D721Med (cell line): ENCODE results near the gene POFUT1.
"Not testable (repeated sequence)": the region's sequence is repeated elsewhere in the genome, so short reads cannot be mapped to it uniquely, and the experiment has no call there.

Experiments
- DNase-seq: peaks from one replicate; pipeline ENCODE4 v3.0.0; 2011; ENCODE audit warnings: low spot score; ENCODE audit not compliant: insufficient read length
- FAIRE-seq: peaks from 2 replicates; lab custom pipeline; 2011; peaks lifted over from hg19 to GRCh38; lab: Jason Lieb, UNC
- CTCF ChIP-seq: IDR thresholded peaks from 2 replicates; pipeline ENCODE4 v1.5.1; 2012; ENCODE audit warnings: mild to moderate bottlenecking, control low read depth; ENCODE audit not compliant: insufficient read depth; ENCODE audit errors: missing control alignments

The POFUT1 gene

DNA sequence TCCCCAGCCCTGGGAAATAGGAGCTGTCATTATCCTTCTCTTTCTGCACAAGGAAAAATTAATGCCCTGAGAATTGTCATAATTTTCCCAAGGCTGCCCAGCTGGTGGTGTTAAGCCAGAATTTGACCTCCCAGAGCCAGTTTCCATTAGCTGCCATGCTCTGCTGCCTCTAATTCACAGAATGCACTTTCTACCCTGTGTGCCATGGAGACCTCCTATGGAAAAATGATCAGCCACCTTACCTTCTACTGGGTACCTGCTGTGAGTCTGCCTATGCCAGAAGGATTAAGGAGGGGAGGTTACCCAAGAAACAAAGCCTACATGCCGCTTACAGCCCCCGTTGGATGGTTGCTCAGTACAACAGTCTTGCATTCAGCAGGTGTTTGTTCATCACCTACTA is 29.1 kb downstream of the POFUT1 start:
- TF ChIP-seq CTCF = no peak
- FAIRE-seq (no peak), DNase-seq (no peak)

DNA sequence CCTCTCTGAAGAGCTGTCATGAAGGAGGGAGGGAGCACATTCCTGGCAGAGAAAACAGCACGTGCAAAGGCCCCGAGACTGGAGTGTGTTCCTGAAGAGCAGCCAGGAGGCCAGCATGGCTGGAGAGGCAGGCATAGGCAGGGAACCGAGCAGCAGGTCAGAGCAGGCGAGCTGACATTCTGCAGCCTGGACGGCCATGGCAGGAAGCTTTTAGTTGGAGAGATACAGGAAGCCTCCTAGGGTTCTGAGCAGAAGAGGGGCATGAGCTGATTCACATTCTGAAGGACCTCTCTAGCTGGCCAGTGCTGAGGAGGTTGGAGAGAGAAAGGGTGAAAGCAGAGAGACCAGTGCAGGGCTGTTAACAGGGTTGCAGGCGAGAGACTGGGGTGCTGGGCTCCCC is 29.7 kb downstream of the POFUT1 start:
- no peak for FAIRE-seq
- DNase-seq = no peak
- TF ChIP-seq CTCF = no peak

- no peak for FAIRE-seq
- DNase-seq = no peak
- no peak for TF ChIP-seq CTCF
Measured at GRCh38 chr20:32238483-32239425, 31.1 kb downstream of the POFUT1 start.

GRCh38 chr20:32240205-32240604 is 32.5 kb downstream of the POFUT1 start:
- TF ChIP-seq CTCF = peak; percentile 5
- FAIRE-seq = no peak
- no peak for DNase-seq

DNA sequence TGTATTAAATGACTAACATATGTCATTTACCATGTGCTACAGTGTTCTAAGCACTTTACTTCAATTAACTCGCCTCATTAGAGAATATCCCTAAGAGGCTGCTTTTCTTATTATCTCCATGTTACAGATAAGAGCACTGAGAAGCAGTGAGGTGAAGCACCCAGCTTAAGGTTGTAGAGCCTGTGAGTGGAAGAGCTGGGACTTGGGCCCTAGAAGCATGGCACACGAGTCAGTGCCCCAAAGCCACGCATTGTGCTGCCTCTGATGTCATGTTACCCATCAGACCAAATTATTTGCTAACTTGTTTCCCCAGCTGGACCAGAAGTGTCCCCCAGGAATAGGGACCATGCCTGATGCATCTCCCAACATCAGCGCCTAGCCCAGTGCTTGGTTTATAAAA is 34.1 kb downstream of the POFUT1 start:
- DNase-seq (no peak), FAIRE-seq (no peak)
- TF ChIP-seq CTCF = no peak

GRCh38 chr20:32244150-32244823 is 36.6 kb downstream of the POFUT1 start:
- no peak for DNase-seq
- no peak for TF ChIP-seq CTCF
- no peak for FAIRE-seq

GRCh38 chr20:32244959-32245358 is 37.3 kb downstream of the POFUT1 start:
- no peak for TF ChIP-seq CTCF
- FAIRE-seq (no peak), DNase-seq (no peak)

DNA sequence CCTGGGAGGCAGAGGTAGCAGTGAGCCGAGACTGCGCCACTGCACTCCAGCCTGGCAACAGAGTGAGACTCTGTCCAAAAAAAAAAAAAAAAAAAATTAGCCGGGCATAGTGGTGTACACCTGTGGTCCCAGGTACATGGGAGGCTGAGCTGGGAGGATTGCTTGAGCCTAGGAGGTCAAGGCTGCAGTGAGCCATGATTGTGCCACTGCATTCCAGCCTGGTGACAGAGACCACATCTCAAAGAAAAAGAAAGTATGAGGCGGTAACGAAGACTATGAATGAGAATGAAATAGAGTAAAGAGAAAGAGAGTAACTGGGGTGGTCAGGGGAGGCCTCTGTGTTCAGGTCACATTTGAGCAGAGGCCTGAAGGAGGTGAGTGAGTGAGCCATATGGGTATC is 38.5 kb downstream of the POFUT1 start:
- DNase-seq, FAIRE-seq: not testable (repeated sequence)
